GM18873 (cell line): ENCODE data around the gene NOL6.
"Not testable (repeated sequence)": the region's sequence is repeated elsewhere in the genome, so short reads cannot be mapped to it uniquely, and the experiment has no call there.

Experiments used
- ATAC-seq: cut with Tn5 transposase; IDR thresholded peaks from one replicate; pipeline ENCODE4 v1.9.1; 2021; ENCODE audit warnings: mild to moderate bottlenecking, moderate library complexity, moderate number of reproducible peaks; ENCODE audit not compliant: unreplicated experiment, low FRiP score

The NOL6 gene

GRCh38 chr9:33437205-33437604, 36.5 kb downstream of the NOL6 start:
- ATAC-seq, result no peak

- no peak for ATAC-seq
Observed at GRCh38 chr9:33436445-33436844, 37.3 kb downstream of the NOL6 start.

- ATAC-seq, result no peak
Observed at GRCh38 chr9:33435821-33436277, 37.9 kb downstream of the NOL6 start.

- ATAC-seq, result no peak
Observed at GRCh38 chr9:33434317-33435105, 39.2 kb downstream of the NOL6 start.

- no peak for ATAC-seq
Observed at GRCh38 chr9:33433871-33434270, 39.9 kb downstream of the NOL6 start.

- no peak for ATAC-seq
Observed at GRCh38 chr9:33431420-33431819, 42.3 kb downstream of the NOL6 start.

GRCh38 chr9:33430942-33431341, 42.8 kb downstream of the NOL6 start:
- no peak for ATAC-seq

GRCh38 chr9:33429256-33429985, 44.3 kb downstream of the NOL6 start:
- ATAC-seq, result no peak

GRCh38 chr9:33426843-33427293, 46.9 kb downstream of the NOL6 start:
- no peak for ATAC-seq

- ATAC-seq, result no peak
Observed at GRCh38 chr9:33425128-33425533, 48.6 kb downstream of the NOL6 start.

GRCh38 chr9:33424492-33424891, 49.2 kb downstream of the NOL6 start:
- not testable (repeated sequence) for ATAC-seq

- not testable (repeated sequence) for ATAC-seq
Observed at GRCh38 chr9:33424043-33424442, 49.7 kb downstream of the NOL6 start.

- no peak for ATAC-seq
Observed at GRCh38 chr9:33419708-33420303, 53.9 kb downstream of the NOL6 start.

GRCh38 chr9:33418090-33418489, 55.6 kb downstream of the NOL6 start:
- ATAC-seq, result no peak

GRCh38 chr9:33416996-33417395, 56.7 kb downstream of the NOL6 start:
- ATAC-seq, result no peak

GRCh38 chr9:33415501-33416038, 58.2 kb downstream of the NOL6 start:
- ATAC-seq, result no peak

- no peak for ATAC-seq
Observed at GRCh38 chr9:33414889-33415500, 58.7 kb downstream of the NOL6 start.

GRCh38 chr9:33414268-33414667, 59.5 kb downstream of the NOL6 start:
- no peak for ATAC-seq
